MM.1S (cell line): ENCODE measurements around the gene HP.

Experiments used
- DNase-seq: peaks from one replicate; pipeline ENCODE4 v3.0.0-alpha.2; 2015
- H2AFZ ChIP-seq: fragments of 300-600 bp; sonication (generic); 2 replicates; pipeline ENCODE4 v1.6.0; 2016; ENCODE audit warnings: antibody characterized with exemption, low read length
- H3F3A ChIP-seq: fragments of 300-600 bp; sonication (generic); 2 replicates; pipeline ENCODE4 v1.6.1; 2016; ENCODE audit warnings: mild to moderate bottlenecking, antibody characterized with exemption, low read length, moderate library complexity, mixed read lengths; ENCODE audit not compliant: insufficient read depth
- H3K27ac ChIP-seq: fragments of 300-600 bp; sonication (generic); 2 replicates; pipeline ENCODE4 v1.5.1; 2016; ENCODE audit warnings: mild to moderate bottlenecking, low read length
- H3K27me3 ChIP-seq: fragments of 300-600 bp; sonication (generic); replicated peaks from 2 replicates; pipeline ENCODE4 v1.6.0; 2016; ENCODE audit warnings: low read length; ENCODE audit not compliant: insufficient read depth
- H3K36me3 ChIP-seq: fragments of 300-600 bp; sonication (generic); replicated peaks from 2 replicates; pipeline ENCODE4 v1.6.1; 2016; ENCODE audit warnings: mild to moderate bottlenecking, low read length, mixed read lengths; ENCODE audit not compliant: insufficient read depth
- H3K4me1 ChIP-seq: fragments of 300-600 bp; sonication (generic); 2 replicates; pipeline ENCODE4 v1.6.1; 2016; ENCODE audit warnings: low read length, mixed read lengths
- H3K4me2 ChIP-seq: fragments of 300-600 bp; sonication (generic); 2 replicates; pipeline ENCODE4 v1.6.0; 2016; ENCODE audit warnings: low read depth, low read length
- H3K4me3 ChIP-seq: fragments of 300-600 bp; sonication (generic); 2 replicates; pipeline ENCODE4 v1.5.1; 2016; ENCODE audit warnings: low read length, mixed read lengths
- H3K79me2 ChIP-seq: fragments of 300-600 bp; sonication (generic); 2 replicates; pipeline ENCODE4 v1.6.1; 2016; ENCODE audit warnings: mixed run types, low read length, mixed read lengths
- H3K9ac ChIP-seq: fragments of 300-600 bp; sonication (generic); 2 replicates; pipeline ENCODE4 v1.6.1; 2016; ENCODE audit warnings: low read length, mixed read lengths
- H3K9me2 ChIP-seq: fragments of 300-600 bp; sonication (generic); replicated peaks from 2 replicates; pipeline ENCODE4 v1.6.1; 2016; ENCODE audit warnings: mild to moderate bottlenecking, low read length, mixed read lengths; ENCODE audit not compliant: insufficient read depth
- H3K9me3 ChIP-seq: fragments of 300-600 bp; sonication (generic); replicated peaks from 2 replicates; pipeline ENCODE4 v1.6.1; 2016; ENCODE audit warnings: mild to moderate bottlenecking, low read length, mixed read lengths; ENCODE audit not compliant: insufficient read depth
- H4K20me1 ChIP-seq: fragments of 300-600 bp; sonication (generic); 2 replicates; pipeline ENCODE4 v1.6.1; 2016; ENCODE audit warnings: mild to moderate bottlenecking, low read length, moderate library complexity, mixed read lengths; ENCODE audit not compliant: insufficient read depth
- EZH2 ChIP-seq: fragments of 300-600 bp; sonication (generic); optimal IDR thresholded peaks from 2 replicates; pipeline ENCODE3; 2017; ENCODE audit warnings: low read depth, mild to moderate bottlenecking, antibody characterized with exemption, low read length, mixed read lengths
- EZH2phosphoT487 ChIP-seq: fragments of 300-600 bp; sonication (generic); IDR thresholded peaks from 2 replicates; pipeline ENCODE4 v1.6.1; 2018; ENCODE audit warnings: antibody characterized with exemption, low read length
- TF ChIP-seq, protein P1 (sequence below): fragments of 300-600 bp; sonication (generic); IDR thresholded peaks from 2 replicates; pipeline ENCODE4 v1.5.1; 2016; ENCODE audit warnings: antibody characterized with exemption, low read length, mixed read lengths

The HP gene

DNA sequence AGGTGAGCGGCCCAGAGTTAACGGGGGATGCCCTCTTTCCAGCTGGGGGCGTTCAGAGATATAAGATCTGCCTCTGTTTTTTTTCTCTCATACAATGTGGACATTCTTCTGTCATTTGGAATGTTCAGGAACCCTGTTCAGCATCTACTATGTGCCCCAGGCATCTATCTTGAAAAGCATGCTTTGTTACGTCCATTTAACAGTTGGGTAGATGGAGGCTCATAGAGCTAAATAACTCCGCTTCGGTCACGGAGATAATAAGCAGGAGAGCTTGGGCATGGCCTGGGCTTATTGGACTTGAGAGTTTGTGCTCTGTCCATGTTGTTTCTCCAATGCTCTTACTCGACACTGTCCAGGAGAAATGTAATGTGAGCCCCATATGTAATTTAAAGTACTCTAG lies 39.6 kb upstream of the HP start:
- no peak overlapping the region for H3K4me2 ChIP-seq
- no peaks in the 10 kb centered on the region for H3K27me3 ChIP-seq
- H3K79me2 ChIP-seq, result peaks cover 11% of the 10 kb centered on the region
- H3F3A ChIP-seq, result no peaks in the 10 kb centered on the region; the same call in 1 of the 2 replicates
- no peak overlapping the region for H2AFZ ChIP-seq
- H3K9ac ChIP-seq, result no peak overlapping the region
- H4K20me1 ChIP-seq, result no peaks in the 10 kb centered on the region
- TF ChIP-seq, protein P1, sequence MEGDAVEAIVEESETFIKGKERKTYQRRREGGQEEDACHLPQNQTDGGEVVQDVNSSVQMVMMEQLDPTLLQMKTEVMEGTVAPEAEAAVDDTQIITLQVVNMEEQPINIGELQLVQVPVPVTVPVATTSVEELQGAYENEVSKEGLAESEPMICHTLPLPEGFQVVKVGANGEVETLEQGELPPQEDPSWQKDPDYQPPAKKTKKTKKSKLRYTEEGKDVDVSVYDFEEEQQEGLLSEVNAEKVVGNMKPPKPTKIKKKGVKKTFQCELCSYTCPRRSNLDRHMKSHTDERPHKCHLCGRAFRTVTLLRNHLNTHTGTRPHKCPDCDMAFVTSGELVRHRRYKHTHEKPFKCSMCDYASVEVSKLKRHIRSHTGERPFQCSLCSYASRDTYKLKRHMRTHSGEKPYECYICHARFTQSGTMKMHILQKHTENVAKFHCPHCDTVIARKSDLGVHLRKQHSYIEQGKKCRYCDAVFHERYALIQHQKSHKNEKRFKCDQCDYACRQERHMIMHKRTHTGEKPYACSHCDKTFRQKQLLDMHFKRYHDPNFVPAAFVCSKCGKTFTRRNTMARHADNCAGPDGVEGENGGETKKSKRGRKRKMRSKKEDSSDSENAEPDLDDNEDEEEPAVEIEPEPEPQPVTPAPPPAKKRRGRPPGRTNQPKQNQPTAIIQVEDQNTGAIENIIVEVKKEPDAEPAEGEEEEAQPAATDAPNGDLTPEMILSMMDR, result no peak
- no peak for TF ChIP-seq EZH2
- TF ChIP-seq EZH2phosphoT487, result no peak
- H3K4me1 ChIP-seq, result no peaks in the 10 kb centered on the region; the same call in 1 of the 2 replicates
- H3K9me2 ChIP-seq, result no peaks in the 10 kb centered on the region
- H3K27ac ChIP-seq, result no peak overlapping the region
- no peaks in the 10 kb centered on the region for H3K36me3 ChIP-seq
- no peak overlapping the region for H3K4me3 ChIP-seq
- no peaks in the 10 kb centered on the region for H3K9me3 ChIP-seq
- no peak for DNase-seq

DNA sequence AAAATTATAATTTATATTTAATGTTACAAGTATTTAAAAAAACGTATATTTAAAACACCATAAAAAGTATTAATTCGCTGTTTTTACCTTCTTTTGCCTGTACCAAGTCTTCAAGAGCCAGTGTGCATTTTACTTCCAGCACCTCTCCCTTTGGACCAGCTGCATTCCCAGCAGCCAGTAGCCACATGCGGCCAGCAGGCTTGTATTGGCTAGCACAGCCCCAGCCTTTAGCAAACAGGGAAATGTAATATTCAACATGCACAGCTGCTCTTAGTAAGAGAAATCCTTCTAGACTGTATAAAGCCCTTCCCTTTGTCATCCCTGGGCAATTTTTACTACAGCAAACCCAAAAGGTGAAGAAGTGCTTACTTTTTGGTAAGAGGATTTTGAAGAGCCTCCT lies 39.2 kb upstream of the HP start:
- H3K4me3 ChIP-seq, result no peak overlapping the region
- H3K27ac ChIP-seq, result no peak overlapping the region
- no peak overlapping the region for H3K9ac ChIP-seq
- H3K4me2 ChIP-seq, result no peak overlapping the region
- H2AFZ ChIP-seq, result no peak overlapping the region
- H3K79me2 ChIP-seq, result peaks cover 7% of the 10 kb centered on the region
- H3K9me3 ChIP-seq, result no peaks in the 10 kb centered on the region
- no peaks in the 10 kb centered on the region; the same call in 1 of the 2 replicates for H3K4me1 ChIP-seq
- TF ChIP-seq EZH2phosphoT487, result no peak
- TF ChIP-seq, protein P1, result no peak
- TF ChIP-seq EZH2, result no peak
- no peaks in the 10 kb centered on the region for H3K36me3 ChIP-seq
- no peak for DNase-seq
- no peaks in the 10 kb centered on the region; the same call in 1 of the 2 replicates for H3F3A ChIP-seq
- no peaks in the 10 kb centered on the region for H3K9me2 ChIP-seq
- H4K20me1 ChIP-seq, result no peaks in the 10 kb centered on the region
- H3K27me3 ChIP-seq, result no peaks in the 10 kb centered on the region

DNA sequence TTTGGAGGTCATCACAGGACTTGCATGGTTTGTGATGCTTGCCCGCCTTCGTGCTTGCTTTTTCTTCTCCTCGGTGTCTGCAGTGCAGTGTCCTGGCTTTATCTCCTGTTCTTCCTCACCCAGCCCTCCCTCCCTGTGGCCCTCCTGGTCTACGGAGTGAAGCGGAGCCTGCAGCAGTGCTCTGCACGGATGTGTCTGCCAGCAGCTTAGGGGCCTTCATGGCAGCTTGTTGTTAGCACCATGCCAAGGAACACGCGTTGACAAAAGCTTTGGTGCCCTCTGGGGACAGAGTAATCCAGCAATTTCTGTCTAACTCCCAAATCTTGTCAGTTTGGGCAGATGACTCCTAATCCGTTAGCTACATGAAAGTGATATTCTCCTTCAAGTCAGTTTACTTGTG lies 35.8 kb upstream of the HP start:
- Histone ChIP-seq H3K4me1 (no peaks in the 10 kb centered on the region), H3K9ac (no peak overlapping the region), H3K9me2 (no peaks in the 10 kb centered on the region), H3K27ac (no peak overlapping the region), H3F3A (no peaks in the 10 kb centered on the region), H3K4me2 (no peak overlapping the region), H3K36me3 (no peaks in the 10 kb centered on the region; the same call in 1 of the 2 replicates), H3K27me3 (no peaks in the 10 kb centered on the region), H4K20me1 (no peaks in the 10 kb centered on the region), H3K79me2 (no peaks in the 10 kb centered on the region), H2AFZ (no peak overlapping the region), H3K4me3 (no peak overlapping the region), H3K9me3 (no peaks in the 10 kb centered on the region)
- TF ChIP-seq, protein P1, result no peak
- TF ChIP-seq EZH2 (no peak), EZH2phosphoT487 (no peak)
- no peak for DNase-seq
